WTC11 (cell line): Measurements from ENCODE around the gene CACNA2D3. TPM values are rescaled to one million over a fixed set of nuclear protein-coding genes. Genes with fewer than 3 reads are reported as not detected.

Experiments
- ATAC-seq: fragments of 200-7000 bp; cut with Tn5 transposase; 2 replicates; pipeline ENCODE4 v1.10.0; 2021; ENCODE audit warnings: mild to moderate bottlenecking, moderate library complexity
- CTCF ChIA-PET: fragments of 300-600 bp; sonication (Branson Sonifier 250); formaldehyde crosslinking; loops from one replicate; lab custom pipeline; 2021; ENCODE audit warnings: antibody characterized with exemption; lab: Charles Lee
- POLR2A ChIA-PET: fragments of 350-600 bp; sonication (Branson Sonifier 250); formaldehyde crosslinking; loops from one replicate; lab custom pipeline; 2021; ENCODE audit warnings: antibody characterized with exemption; lab: Charles Lee
- DNase-seq: peaks from one replicate; pipeline ENCODE4 v3.0.0; 2021; ENCODE audit warnings: low spot score
- H3K27ac Mint-ChIP-seq: 2 replicates; pipeline ENCODE4 v1.8.0; 2021; ENCODE audit warnings: mixed read lengths
- H3K27me3 Mint-ChIP-seq: 2 replicates; pipeline ENCODE4 v1.8.0; 2021; ENCODE audit warnings: low read depth, mild to moderate bottlenecking, moderate library complexity, mixed read lengths
- H3K36me3 Mint-ChIP-seq: 2 replicates; pipeline ENCODE4 v1.8.0; 2021; ENCODE audit warnings: mixed read lengths
- H3K4me1 Mint-ChIP-seq: 2 replicates; pipeline ENCODE4 v1.8.0; 2022; ENCODE audit warnings: mixed read lengths
- H3K4me3 Mint-ChIP-seq: 2 replicates; pipeline ENCODE4 v1.8.0; 2021; ENCODE audit warnings: mild to moderate bottlenecking, moderate library complexity, mixed read lengths
- H3K9me3 Mint-ChIP-seq: 2 replicates; pipeline ENCODE4 v1.8.0; 2021; ENCODE audit warnings: mixed read lengths
- AFF4 ChIP-seq: sonication (generic); formaldehyde crosslinking; IDR thresholded peaks from 2 replicates; pipeline ENCODE4 v1.8.1; 2023; ENCODE audit warnings: mild to moderate bottlenecking, missing genetic modification reagents, borderline replicate concordance
- ATF2 ChIP-seq: sonication (generic); formaldehyde crosslinking; IDR thresholded peaks from 2 replicates; pipeline ENCODE4 v1.8.1; 2022; ENCODE audit warnings: low read depth, missing genetic modification reagents, borderline replicate concordance
- CBFB ChIP-seq: sonication (generic); formaldehyde crosslinking; IDR thresholded peaks from 2 replicates; pipeline ENCODE4 v1.8.1; 2022; ENCODE audit warnings: mild to moderate bottlenecking, low read depth, missing genetic modification reagents
- E2F5 ChIP-seq: sonication (generic); formaldehyde crosslinking; IDR thresholded peaks from 2 replicates; pipeline ENCODE4 v1.8.1; 2022; ENCODE audit warnings: mild to moderate bottlenecking, moderate library complexity, missing genetic modification reagents
- ETV6 ChIP-seq: sonication (generic); formaldehyde crosslinking; IDR thresholded peaks from 2 replicates; pipeline ENCODE4 v1.8.1; 2022; ENCODE audit warnings: mild to moderate bottlenecking, missing genetic modification reagents
- FOXK1 ChIP-seq: sonication (generic); formaldehyde crosslinking; IDR thresholded peaks from 2 replicates; pipeline ENCODE4 v1.8.0; 2022; ENCODE audit warnings: mild to moderate bottlenecking, moderate library complexity, missing genetic modification reagents
- HMGA2 ChIP-seq: fragments of 250-450 bp; sonication (Bioruptor Pico); IDR thresholded peaks from 2 replicates; pipeline ENCODE4 v1.4.0; 2021; ENCODE audit warnings: mild to moderate bottlenecking, moderate library complexity
- JUN ChIP-seq: sonication (generic); formaldehyde crosslinking; IDR thresholded peaks from 2 replicates; pipeline ENCODE4 v1.8.0; 2023; ENCODE audit warnings: mild to moderate bottlenecking, missing genetic modification reagents
- NR2C2 ChIP-seq: sonication (generic); formaldehyde crosslinking; IDR thresholded peaks from 2 replicates; pipeline ENCODE4 v1.8.0; 2022; ENCODE audit warnings: mild to moderate bottlenecking, missing genetic modification reagents
- RORB ChIP-seq: fragments of 250-450 bp; sonication (Bioruptor Pico); IDR thresholded peaks from 2 replicates; pipeline ENCODE4 v1.9.0; 2021; ENCODE audit warnings: mild to moderate bottlenecking
- SMAD4 ChIP-seq: sonication (generic); formaldehyde crosslinking; IDR thresholded peaks from 2 replicates; pipeline ENCODE4 v1.8.0; 2022; ENCODE audit warnings: mild to moderate bottlenecking, missing genetic modification reagents
- SP1 ChIP-seq: sonication (generic); formaldehyde crosslinking; conservative IDR thresholded peaks from 2 replicates; pipeline ENCODE4 v1.8.1; 2022; ENCODE audit warnings: missing genetic modification reagents
- STAT6 ChIP-seq: sonication (generic); formaldehyde crosslinking; conservative IDR thresholded peaks from 2 replicates; pipeline ENCODE4 v1.8.1; 2023; ENCODE audit warnings: mild to moderate bottlenecking, low read depth, missing genetic modification reagents, moderate library complexity
- TEAD1 ChIP-seq: sonication (generic); formaldehyde crosslinking; IDR thresholded peaks from 2 replicates; pipeline ENCODE4 v1.8.0; 2022; ENCODE audit warnings: mild to moderate bottlenecking, missing genetic modification reagents
- USF2 ChIP-seq: sonication (generic); formaldehyde crosslinking; IDR thresholded peaks from 2 replicates; pipeline ENCODE4 v1.8.1; 2023; ENCODE audit warnings: mild to moderate bottlenecking, missing genetic modification reagents, moderate library complexity
- ZBTB21 ChIP-seq: sonication (generic); formaldehyde crosslinking; IDR thresholded peaks from 2 replicates; pipeline ENCODE4 v1.8.1; 2023; ENCODE audit warnings: mild to moderate bottlenecking, missing genetic modification reagents, borderline replicate concordance
- ZBTB43 ChIP-seq: sonication (generic); formaldehyde crosslinking; IDR thresholded peaks from 2 replicates; pipeline ENCODE4 v1.8.1; 2023; ENCODE audit warnings: mild to moderate bottlenecking, missing genetic modification reagents
- ZNF121 ChIP-seq: sonication (generic); formaldehyde crosslinking; IDR thresholded peaks from 2 replicates; pipeline ENCODE4 v1.8.0; 2023; ENCODE audit warnings: missing genetic modification reagents
- ZNF138 ChIP-seq: sonication (generic); formaldehyde crosslinking; conservative IDR thresholded peaks from 2 replicates; pipeline ENCODE4 v1.8.1; 2022; ENCODE audit warnings: mild to moderate bottlenecking, moderate library complexity, missing genetic modification reagents
- ZNF396 ChIP-seq: fragments of 250-450 bp; sonication (Bioruptor Pico); IDR thresholded peaks from 2 replicates; pipeline ENCODE4 v1.8.0; 2021; ENCODE audit warnings: mild to moderate bottlenecking, moderate library complexity, borderline replicate concordance
- ZNF416 ChIP-seq: fragments of 250-450 bp; sonication (Bioruptor Pico); IDR thresholded peaks from 2 replicates; pipeline ENCODE4 v1.9.0; 2021; ENCODE audit warnings: mild to moderate bottlenecking, inconsistent platforms
- total RNA-seq: library from RNA; stranded (reverse); gene quantifications from 3 replicates; pipeline ENCODE4 v1.2.3, GENCODE V29; 2021

CACNA2D3 gene
- total RNA-seq, 1 experiment from 2014 or later = 5.0 TPM

GRCh38 chr3:54986294-54986693 is 863.9 kb downstream of the CACNA2D3 start (continued):
- TF ChIP-seq ZNF138 (CRISPR knock-in tag) (no peak), ATF2 (CRISPR knock-in tag) (no peak)

- Mint-ChIP-seq H3K4me3 (no peak overlapping the region), H3K4me1 (peaks cover 27% of the 10 kb centered on the region), H3K36me3 (no peaks in the 10 kb centered on the region), H3K27ac (0 out of 2 replicates have a peak overlapping the region, but pooled peaks have one; percentile 29), H3K27me3 (no peaks in the 10 kb centered on the region), H3K9me3 (no peaks in the 10 kb centered on the region)
- ChIA-PET CTCF (no interaction called here), POLR2A (no interaction called here)
- TF ChIP-seq HMGA2 = no peak
- no peak for TF ChIP-seq NR2C2 (CRISPR knock-in tag)
- no peak for TF ChIP-seq ZNF121 (CRISPR knock-in tag)
- TF ChIP-seq STAT6 = no peak
- no peak for TF ChIP-seq CBFB (CRISPR knock-in tag)
- no peak for TF ChIP-seq AFF4
- no peak for ATAC-seq
- no peak for DNase-seq
Observed at GRCh38 chr3:54987719-54988118, 865.4 kb downstream of the CACNA2D3 start.

GRCh38 chr3:54988302-54988837 is 866.0 kb downstream of the CACNA2D3 start:
- Mint-ChIP-seq H3K27me3 (no peaks in the 10 kb centered on the region), H3K9me3 (no peaks in the 10 kb centered on the region), H3K4me3 (no peak overlapping the region), H3K36me3 (no peaks in the 10 kb centered on the region), H3K27ac (no peak overlapping the region; the same call in 1 of the 2 replicates), H3K4me1 (peaks cover 27% of the 10 kb centered on the region)
- POLR2A ChIA-PET = no interaction called here
- CTCF ChIA-PET = no interaction called here
- ATAC-seq (no peak), DNase-seq (no peak)
- TF ChIP-seq FOXK1 (CRISPR knock-in tag) = no peak
- TF ChIP-seq JUN (CRISPR knock-in tag) = no peak
- TF ChIP-seq ETV6 (CRISPR knock-in tag) = no peak
- TF ChIP-seq ZNF396 (CRISPR knock-in tag) = no peak
- no peak for TF ChIP-seq ZNF416 (CRISPR knock-in tag)
- no peak for TF ChIP-seq ZBTB21
- no peak for TF ChIP-seq SMAD4
- TF ChIP-seq RORB (CRISPR knock-in tag) = no peak
- TF ChIP-seq TEAD1 = no peak
- no peak for TF ChIP-seq SP1 (CRISPR knock-in tag)
- TF ChIP-seq E2F5 = no peak
- TF ChIP-seq USF2 (CRISPR knock-in tag) = no peak
- TF ChIP-seq ZBTB43 (CRISPR knock-in tag) = no peak
